ENCODE data around the gene SRRD.

The SRRD gene

GRCh38 chr22:26484360-26484706, 656 bp downstream of the SRRD start:
- no peak for DNase-seq

DNA sequence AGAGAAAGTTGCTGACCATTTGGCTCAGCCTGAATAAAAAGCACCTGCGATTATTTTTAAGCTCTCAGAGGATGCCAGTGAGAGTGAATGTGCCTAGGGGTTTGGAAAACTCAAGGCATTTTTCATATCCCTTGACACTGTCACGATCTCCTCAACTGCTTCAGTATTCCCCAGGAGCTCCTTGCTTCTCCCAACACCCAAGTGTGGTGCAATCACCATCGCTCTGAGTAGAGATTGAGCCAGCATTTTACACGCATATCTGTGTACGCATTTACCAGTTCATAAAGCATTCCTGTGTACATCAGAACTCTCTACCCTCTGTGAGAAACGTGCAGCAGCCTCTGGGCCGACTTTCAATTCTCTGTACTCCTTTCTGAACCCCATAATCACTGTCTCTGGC, 1.3 kb downstream of the SRRD start:
- DNase-seq, result no peak

GRCh38 chr22:26485806-26486390, 2.2 kb downstream of the SRRD start:
- DNase-seq, result no peak

- no peak for DNase-seq
These were observed 2.7 kb downstream of the SRRD start for GRCh38 chr22:26486394-26486793.

DNA sequence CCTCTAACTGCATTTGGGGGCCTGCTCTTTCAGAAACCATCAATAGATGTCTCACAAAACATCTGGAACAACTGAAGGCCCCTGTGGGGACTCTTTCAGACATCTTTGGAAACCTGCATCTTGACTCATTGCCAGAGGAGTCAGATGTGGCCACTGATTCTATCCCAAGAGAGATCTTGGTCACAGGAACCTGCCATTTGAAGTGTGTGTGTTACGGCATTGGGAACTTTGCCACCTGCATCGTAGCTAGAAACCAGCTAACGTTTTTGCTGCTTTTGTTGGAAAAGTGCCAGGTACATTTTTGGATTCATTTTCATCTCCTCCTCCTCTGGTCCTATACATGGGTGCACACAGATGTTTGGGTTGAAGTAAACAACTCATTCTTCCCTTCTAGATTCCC, 4.3 kb downstream of the SRRD start:
- no peak for DNase-seq

DNA sequence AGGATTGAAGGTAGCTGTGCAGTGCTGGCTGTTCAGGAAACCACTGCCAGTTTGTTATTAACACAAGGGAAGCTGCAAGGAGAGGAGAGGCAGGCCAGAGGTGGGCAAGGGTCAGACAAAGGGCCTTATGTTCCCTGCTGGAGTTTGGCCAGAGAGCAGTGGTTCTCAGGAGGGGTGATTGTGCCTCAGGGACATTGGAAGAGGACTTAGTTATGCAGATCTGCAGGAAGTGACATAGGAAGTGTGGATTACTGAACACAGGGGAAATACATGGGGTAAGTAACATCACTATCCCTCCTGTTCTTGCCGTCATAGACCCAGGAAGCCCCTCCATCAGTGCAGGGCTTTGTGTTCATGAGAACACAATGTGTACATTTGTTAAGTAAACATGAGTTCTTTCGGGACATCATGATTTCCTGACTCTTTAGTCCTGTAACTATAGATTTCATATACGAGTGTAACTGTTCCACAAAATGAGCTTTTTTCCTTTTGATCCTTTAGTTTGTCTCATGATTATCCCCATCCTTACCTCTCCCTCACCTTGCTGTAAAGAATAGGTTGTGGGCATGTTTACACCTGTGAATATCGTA, 5.9 kb downstream of the SRRD start:
- no peak for DNase-seq

GRCh38 chr22:26492220-26492619, 8.5 kb downstream of the SRRD start:
- no peak for DNase-seq

DNA sequence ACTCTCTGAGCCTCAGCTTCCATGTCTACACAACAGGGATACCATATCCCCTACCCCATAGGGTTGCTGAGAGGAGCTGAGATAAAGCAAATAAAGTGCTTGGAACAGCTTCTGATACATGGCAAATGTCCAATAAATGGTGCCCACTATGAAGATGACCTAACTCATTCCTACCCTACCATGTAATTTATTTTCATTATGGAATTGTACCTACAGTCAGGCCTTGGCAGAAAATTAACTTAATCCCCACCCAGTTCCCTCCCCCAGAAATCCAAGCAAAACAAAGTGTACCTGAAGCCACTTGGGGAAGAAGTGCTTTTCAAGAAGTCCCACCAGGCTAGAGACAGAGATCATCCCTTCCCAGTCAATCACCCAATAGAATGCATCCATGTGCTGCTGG, 10.8 kb downstream of the SRRD start:
- no peak for DNase-seq

DNA sequence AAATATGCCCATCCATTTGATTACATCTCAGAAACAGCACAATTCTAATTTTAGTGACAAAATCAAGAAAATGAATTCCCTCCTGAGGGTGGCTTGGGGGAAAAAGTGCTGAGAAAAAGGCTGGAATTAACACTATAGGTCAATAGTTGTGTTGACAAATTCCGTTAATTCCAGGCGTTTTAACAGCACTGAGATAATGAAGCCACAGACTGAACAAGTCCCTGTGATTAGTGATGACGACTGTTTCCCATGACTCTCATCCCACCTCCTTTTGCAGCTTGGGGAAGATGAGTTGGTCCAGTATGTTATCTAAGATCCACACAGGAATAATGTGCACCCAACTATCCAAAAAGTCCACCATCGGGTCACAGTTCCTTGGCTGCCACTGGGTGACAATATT, 12.8 kb downstream of the SRRD start:
- DNase-seq, result no peak

- no peak for DNase-seq
These were observed 15.6 kb downstream of the SRRD start for GRCh38 chr22:26499188-26499703.

DNA sequence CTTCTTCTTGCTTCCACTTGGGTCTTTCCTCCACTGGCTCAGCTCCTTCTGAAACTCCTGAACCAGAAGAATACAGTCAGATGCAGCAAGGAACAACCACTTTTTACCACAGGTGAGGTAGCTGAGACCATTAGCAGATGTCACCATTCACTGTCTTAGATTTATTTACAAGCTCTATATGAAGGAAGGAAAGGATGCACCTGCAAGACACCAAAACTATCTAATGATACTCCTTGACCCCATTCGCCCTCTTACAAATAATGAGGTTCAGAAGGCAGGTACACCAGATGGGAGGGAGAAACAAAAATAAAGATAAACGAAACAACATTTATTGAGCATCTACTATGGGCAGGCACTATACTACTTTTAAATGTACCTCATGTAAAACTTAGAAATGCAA, 18.3 kb downstream of the SRRD start:
- no peak for DNase-seq

DNA sequence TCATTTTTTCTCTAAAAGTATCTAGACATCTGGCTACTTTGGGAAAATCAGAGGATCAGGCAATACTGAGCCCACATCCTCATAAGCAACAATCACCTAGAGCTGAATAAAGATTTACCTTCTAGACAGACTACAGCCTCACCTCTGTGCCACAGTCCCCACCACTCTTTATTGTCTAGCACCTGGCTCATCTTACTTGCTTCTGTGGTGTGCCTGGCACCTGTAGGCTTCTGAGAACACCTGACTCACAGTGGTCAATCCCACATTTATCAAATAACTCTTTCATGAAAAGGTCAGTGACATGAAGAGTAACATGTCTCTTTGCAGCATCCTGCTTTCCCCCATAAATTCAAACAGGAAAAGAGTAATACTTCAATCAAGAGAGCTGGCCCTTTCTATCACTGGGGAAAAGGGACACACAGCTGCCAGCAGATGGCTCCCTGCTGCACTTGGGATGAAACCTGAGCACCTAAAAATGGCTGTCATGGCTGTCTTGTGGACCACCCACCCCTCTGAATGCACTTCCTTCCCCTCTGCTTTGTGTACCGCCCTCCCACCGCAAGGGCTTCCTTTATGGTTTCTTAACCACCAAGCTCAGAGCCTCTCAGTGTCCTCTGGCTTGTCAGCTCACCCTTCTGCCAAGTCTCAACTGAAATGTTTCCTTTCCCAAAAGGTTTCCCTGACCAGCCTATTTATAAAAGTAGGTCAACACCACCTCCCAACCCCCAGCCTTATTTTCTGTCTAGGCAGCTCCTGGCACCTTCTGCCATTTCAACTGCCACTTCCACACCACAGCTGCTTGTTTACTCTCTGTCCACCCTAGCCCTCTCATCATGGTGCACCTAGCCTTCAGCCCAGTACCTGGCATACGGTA, 19.2 kb downstream of the SRRD start:
- peak; percentile 90 for DNase-seq

GRCh38 chr22:26503758-26504157, 20.1 kb downstream of the SRRD start:
- DNase-seq, result no peak

- no peak for DNase-seq
These were observed 24.5 kb downstream of the SRRD start for GRCh38 chr22:26508148-26508547.

DNA sequence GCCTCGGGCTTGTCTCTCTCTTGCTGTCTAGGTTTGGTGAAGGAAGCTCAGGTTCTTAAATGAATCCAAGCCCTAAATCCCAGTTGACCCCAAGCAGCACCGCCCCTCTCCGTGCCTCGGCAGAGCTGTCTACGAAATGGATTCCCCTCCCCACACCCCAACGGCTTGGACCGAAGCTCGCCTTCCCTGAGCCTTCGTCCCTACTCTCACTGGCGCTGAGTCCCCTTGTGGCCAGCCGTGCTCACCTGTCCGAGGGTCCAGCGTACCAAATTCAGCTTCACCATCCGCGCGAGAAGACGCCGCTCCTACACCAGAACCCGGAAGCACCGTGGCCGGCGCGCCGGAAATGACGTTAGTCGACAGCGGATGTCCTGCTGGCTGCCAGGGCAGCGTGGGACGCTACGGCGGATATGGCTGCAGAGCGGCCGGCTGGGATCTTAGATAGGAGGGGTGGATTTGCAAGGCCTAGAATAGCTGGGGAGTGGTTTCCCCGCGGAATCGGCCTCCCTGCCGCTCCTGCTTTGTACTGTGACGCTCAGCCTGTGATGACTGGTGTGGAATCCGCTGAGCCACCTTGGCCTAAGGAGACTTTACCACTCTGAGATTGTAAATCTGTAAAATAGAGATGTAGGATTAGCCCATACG, 28.6 kb downstream of the SRRD start, which contains the start of gene TFIP11:
Gene TFIP11 (minus strand): TSS at position 325 of the 645 bp plus-strand sequence. CDS start 2,201 bp downstream, outside the sequence.
- peak; percentile 86 for DNase-seq

DNA sequence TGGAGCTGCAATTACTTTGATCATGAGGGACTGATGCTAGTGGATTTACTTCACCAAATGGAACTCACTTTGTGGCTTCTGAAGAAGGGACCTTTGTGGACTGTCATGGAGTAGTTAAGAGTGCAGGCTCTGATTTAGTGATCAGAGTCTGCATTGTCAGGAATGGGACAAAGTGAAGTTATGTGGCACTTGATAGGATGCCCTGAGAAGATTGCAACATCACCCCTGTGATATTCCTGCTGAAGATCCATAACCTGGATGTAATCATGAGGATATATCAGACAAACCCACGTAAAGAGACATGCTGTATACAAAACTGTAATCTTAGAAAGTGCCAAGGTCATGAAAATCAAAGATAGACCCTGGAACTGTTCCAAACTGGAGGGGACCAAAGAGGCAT, 30.2 kb downstream of the SRRD start:
- DNase-seq, result no peak

GRCh38 chr22:26514419-26515161, 30.9 kb downstream of the SRRD start:
- no peak for DNase-seq

- DNase-seq, result no peak
These were observed 32.3 kb downstream of the SRRD start for GRCh38 chr22:26515931-26516330.

DNA sequence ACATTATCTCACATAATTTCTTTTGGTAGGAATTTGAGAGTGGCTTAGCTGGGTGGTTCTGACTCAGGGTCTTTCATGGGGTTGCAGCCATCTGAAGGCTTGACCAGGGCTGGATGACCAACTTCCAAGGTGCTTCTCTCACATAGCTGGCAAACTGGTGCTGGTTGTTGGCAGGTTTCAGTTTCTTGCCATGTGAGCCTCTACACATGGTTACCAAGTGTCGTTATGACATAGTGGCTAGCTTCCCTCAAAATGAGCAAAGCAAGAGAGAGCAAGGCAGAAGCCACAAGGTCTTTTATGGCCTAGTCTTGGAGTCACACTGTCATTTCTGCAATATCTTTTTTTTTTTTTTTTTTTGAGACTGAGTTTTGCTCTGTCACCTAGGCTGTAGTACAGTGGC, 32.8 kb downstream of the SRRD start:
- DNase-seq, result peak; percentile 78

DNA sequence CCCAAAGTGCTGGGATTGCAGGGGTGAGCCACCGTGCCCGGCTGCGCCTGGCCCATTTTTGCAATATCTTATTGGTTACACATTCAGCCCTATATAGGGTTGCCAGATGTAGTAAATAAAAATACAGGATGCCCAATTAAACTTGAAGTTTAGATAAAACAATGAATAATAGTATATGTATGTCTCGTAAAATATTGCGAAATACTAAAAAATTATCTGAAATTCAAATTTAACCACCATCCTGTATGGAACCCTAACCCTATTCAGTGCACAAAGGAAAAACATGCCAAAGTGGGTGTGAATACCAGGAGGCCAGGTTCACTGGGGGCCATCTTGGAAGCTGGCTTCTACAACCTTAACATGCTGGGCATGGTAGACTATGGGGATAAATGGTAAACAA, 33.8 kb downstream of the SRRD start:
- DNase-seq, result no peak

DNA sequence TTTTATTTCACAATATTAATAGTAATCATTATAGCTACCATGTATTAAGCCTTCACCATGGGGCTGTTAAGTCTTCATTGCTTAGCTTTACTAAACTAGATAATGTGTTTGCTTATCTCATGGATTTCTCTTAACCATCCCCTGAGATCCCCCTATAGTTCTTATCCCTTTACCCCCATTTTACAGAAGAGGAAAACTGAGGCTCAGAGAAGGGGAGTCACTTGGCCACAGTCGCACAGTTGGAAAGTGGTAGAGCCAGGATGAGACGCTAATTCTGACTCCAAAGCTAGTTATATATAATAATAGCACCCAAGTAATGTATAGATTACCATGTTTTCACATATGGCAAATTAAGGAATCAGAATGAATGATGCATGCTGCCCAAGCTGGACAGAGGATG, 38.3 kb downstream of the SRRD start:
- DNase-seq, result no peak

DNA sequence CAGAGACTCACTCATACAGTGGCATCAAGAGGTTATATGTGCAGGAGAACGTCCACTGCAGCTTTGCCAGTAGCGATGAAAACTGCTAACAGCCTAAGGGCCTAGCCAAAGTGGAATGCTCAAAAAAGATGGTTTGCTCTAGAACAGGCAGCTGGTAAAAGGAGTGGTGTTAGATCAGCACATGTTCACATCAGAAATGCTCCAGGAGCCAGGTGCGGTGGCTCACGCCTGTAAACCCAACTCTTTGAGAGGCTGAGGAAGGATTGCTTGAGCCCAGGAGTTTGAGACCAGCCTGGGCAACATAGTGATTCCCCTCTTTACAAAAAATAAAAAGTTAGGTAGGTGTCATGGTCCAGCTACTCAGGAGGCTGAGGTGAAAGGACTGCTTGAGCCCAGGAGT, 38.9 kb downstream of the SRRD start:
- no peak for DNase-seq

GRCh38 chr22:26524870-26525269, 41.2 kb downstream of the SRRD start:
- no peak for DNase-seq
